Fibroblast of upper back skin (primary cell): ENCODE measurements around the gene KDM2B.

Experiments used
- DNase-seq: peaks from one replicate; pipeline ENCODE4 v3.0.0-alpha.2; 2013

KDM2B gene

GRCh38 chr12:121453629-121454028, 127.2 kb downstream of the KDM2B start:
- no peak for DNase-seq

DNA sequence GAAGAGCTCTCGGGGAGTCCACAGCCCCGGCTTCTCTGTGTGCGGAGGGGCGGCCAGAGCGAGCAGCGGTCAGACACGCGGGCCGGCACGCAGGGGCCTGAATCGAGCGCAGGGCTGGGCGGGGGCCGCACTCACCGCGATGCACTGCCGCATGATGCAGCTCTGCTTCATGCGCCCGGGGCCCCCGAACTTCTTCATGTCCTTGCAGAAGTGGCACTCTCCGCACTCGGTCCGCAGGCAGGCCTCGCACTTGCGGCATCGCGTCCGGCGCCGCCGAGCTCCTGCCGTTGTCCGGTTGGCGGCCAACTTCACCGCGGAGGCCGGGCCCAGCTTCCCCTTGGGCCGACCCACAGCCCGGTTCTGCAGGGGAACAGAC, 127.8 kb downstream of the KDM2B start:
- no peak for DNase-seq

- DNase-seq = no peak
These were observed 128.4 kb downstream of the KDM2B start for GRCh38 chr12:121452340-121452984.

GRCh38 chr12:121451961-121452339, 128.9 kb downstream of the KDM2B start:
- peak; percentile 20 for DNase-seq

- DNase-seq = no peak
These were observed 132.0 kb downstream of the KDM2B start for GRCh38 chr12:121448771-121449315.

- no peak for DNase-seq
These were observed 134.1 kb downstream of the KDM2B start for GRCh38 chr12:121446750-121447149.

- DNase-seq = no peak
These were observed 136.0 kb downstream of the KDM2B start for GRCh38 chr12:121444842-121445202.

GRCh38 chr12:121443911-121444841, 136.6 kb downstream of the KDM2B start:
- no peak for DNase-seq

DNA sequence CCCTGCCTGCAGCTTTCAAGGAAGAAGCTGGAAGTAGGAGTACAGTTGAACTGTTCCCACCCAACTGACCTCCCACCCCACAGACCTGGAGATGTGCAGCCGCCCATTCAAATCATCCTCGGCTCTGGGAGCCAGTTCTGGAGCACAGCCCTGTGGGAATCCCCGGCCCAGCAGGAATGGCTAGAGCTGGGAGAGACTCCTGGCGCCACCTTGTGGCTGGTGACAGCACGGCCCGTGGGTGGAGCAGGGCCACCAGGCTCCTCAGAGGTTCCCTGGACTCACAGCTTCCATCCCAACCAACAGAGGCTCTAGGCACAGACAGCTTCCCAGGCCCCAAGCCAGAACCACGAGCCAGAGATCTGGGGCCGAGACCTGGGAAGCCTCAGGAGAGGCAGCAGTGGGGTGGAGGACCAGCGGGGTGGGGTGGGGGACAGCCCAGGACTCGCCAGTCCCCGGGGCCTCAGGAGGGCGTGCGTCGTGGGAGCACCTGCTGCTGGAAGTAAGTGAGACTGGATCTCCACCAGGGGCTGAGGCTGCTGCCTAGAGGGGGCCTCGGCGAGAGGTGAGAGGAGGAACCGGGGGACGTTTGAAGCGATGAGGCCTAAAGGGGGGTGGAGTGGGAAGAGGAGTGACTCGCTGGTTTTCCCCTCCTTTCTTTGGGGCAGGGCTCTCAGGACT, 137.5 kb downstream of the KDM2B start:
- DNase-seq = peak; percentile 65

- no peak for DNase-seq
These were observed 138.5 kb downstream of the KDM2B start for GRCh38 chr12:121442028-121442948.

DNA sequence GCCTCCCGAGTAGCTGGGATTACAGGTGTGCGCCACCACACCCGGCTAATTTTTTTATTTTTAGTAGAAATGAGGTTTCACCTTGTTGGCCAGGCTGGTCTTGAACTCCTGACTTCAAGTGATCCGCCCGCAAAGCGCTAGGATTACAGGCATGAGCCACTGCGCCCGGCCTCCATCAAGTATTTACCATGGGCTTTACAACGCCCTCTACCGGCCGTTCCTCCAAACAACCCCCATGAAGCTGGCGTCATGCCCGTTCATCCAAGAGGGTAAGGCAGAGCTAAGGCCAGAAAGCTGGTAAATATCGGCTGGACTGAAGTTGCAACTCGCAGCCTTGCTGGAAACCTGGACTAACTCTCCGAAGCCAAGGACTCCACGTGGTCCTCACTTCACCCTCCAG, 139.3 kb downstream of the KDM2B start:
- DNase-seq = no peak

- no peak for DNase-seq
These were observed 140.1 kb downstream of the KDM2B start for GRCh38 chr12:121440768-121441167.

DNA sequence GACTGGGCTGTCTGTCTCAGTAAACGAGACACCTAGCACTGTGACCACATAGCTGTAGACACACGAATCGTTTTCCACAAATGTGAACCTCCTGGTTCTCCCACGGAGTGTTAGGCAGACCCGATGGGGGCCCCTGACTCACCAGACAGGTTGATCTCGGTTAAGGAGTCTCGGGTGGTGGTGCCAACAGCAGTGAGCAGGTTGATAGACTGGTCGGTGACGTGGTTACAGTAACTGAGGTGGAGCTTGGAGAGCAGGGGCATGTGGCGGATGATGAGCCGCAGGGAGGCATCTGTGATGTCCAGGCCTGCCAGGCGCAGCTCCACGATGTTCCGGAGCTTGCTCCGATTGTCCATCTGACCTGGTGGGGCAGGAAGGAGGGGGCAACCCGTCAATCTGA, 141.1 kb downstream of the KDM2B start:
- no peak for DNase-seq

GRCh38 chr12:121438905-121439304, 141.9 kb downstream of the KDM2B start:
- DNase-seq = no peak

- DNase-seq = no peak
These were observed 144.1 kb downstream of the KDM2B start for GRCh38 chr12:121436706-121437105.

DNA sequence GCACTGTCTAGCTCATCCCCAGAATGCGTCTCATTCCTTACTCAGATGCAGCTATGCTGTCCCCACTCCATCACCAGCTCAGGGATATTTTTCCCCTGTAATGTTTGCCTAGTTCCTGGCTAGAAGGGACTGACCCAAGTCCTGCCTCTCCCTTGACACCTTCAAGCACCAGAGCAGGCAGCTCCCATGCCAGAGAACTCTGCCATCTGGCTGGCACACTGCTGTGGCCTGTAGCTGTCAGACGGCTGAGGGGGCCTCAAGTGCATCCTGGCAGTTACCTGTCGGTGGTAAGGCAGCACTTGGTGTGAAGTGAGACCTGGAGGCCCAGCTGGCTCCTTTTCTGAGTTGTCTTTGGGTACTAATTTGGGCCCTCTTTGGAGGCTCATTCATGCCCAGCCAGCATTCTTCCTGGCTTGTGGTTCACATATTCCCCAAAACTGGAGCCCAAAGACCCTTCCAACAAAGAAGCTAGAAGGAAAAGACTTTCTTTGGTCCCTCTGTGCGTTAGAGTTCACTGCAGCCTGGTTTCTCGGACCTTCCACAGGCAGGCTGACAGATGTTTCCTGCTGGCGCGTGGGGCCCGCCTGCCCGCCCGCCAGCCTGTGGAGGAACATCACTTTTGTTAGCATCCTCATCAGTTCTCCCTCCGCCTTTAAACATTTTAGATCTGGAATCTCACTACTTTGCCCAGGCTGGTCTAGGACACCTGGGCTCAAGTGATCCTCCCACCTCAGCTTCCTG, 147.9 kb downstream of the KDM2B start:
- DNase-seq = no peak

DNA sequence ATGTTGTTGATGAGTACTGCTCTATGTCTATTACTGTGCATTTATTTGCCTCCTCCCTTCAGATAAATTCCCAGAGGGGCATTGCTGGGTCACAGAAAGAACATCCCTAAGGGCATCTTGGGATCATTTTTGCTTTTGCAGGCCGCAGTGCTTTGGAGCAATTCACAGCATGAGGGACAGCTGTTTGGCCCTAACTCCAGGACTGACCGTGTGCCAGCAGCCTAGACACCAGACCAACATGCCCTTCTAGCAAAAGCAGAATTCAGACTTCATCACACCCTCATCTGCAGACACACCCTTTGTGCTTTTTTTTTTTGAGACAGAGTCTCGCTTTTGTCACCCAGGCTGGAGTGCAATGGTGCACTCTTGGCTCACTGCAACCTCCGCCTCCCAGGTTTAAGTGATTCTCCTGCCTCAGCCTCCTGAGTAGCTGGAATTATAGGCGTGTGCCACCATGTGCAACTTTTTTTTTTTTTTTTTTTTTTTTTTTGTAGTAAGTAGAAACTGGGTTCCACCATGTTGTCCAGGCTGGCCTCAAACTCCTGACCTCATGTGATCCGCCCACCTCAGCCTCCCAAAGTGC, 149.9 kb downstream of the KDM2B start:
- DNase-seq = no peak

DNA sequence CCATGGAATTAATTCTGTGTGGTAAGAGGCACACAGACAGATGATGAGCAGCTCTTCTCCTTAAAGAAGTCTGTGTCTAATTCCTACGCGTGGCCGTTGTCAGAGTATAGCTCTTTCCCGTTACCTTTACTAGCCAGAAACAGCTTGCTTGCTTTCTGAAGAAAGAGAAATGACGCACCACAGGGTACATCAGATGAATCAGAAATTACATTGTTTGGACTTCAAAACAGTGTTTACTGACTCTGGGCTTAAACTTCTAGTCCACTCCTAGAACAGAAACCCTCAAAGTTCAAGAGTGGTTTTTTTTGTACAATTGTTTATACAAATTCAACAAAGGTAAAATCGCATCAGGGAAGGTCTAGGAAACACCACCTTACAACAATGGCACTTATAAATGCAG, 151.9 kb downstream of the KDM2B start:
- DNase-seq = no peak

DNA sequence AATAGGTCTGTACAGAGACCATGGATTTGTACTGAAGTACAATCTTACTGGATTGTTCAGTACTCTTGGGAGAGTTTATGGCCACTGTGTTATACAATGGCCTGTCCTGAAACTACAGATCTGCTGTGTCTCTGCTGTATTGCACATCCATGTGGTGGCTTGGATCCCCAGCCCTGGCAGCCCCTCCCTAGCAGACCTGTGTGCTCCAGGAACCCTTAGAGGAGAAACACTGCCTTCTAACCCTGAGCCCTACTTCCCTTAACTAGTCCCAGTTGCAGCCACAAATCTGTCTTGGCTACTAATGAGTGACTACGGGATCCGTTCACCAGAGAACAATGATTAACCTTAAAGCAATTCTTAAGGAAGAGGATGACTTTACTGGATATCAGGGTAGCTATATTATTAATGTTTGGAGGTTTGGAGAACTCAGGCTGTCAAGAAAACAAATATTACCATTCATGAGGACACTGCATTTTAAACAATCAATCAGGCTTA, 153.2 kb downstream of the KDM2B start:
- no peak for DNase-seq

GRCh38 chr12:121424624-121424975, 156.2 kb downstream of the KDM2B start:
- no peak for DNase-seq
